Keratinocyte (primary cell): ENCODE data around the gene CLDN6. TPM values are rescaled to one million over a fixed set of nuclear protein-coding genes. Genes with fewer than 3 reads are reported as not detected.

Experiments
- DNase-seq: peaks from one replicate; pipeline ENCODE4 v3.0.0-alpha.2; 2011; ENCODE audit warnings: low read depth, missing footprints, low spot score
- FAIRE-seq: peaks from 2 replicates; lab custom pipeline; 2011; peaks lifted over from hg19 to GRCh38; lab: Jason Lieb, UNC
- H2AFZ ChIP-seq: 2 replicates; pipeline ENCODE4 v1.6.0; 2012; ENCODE audit warnings: low read length, control low read depth, inconsistent platforms; ENCODE audit not compliant: control insufficient read depth
- H3K27ac ChIP-seq: 2 replicates; pipeline ENCODE4 v1.5.1; 2011; ENCODE audit warnings: low read length; ENCODE audit not compliant: control insufficient read depth, insufficient read depth
- H3K27me3 ChIP-seq: 3 replicates; pipeline ENCODE4 v1.6.0; 2011; ENCODE audit warnings: low read length; ENCODE audit not compliant: control insufficient read depth, insufficient read depth; ENCODE audit errors: extremely low read depth
- H3K36me3 ChIP-seq, 2 experiments: 2 replicates in 1 of 2; 3 replicates in 1 of 2; pipeline ENCODE4 v1.5.1; 2011; ENCODE audit warnings: low read length in 2 of 2, mild to moderate bottlenecking in 1 of 2; ENCODE audit not compliant: control insufficient read depth in 2 of 2, insufficient read depth in 2 of 2; ENCODE audit errors: extremely low read depth in 1 of 2
- H3K4me1 ChIP-seq: 3 replicates; pipeline ENCODE4 v1.5.1; 2011; ENCODE audit warnings: low read length; ENCODE audit not compliant: control insufficient read depth, insufficient read depth; ENCODE audit errors: extremely low read depth
- H3K4me2 ChIP-seq: 3 replicates; pipeline ENCODE4 v1.6.0; 2011; ENCODE audit warnings: low read depth, low read length; ENCODE audit not compliant: control insufficient read depth, insufficient read depth; ENCODE audit errors: extremely low read depth
- H3K4me3 ChIP-seq, 3 experiments: fragments of 200-600 bp in 1 of 3; sonication (generic) in 1 of 3; 2 replicates in 2 of 3; 3 replicates in 1 of 3; pipeline ENCODE4 v1.5.1; 2011 to 2016; ENCODE audit warnings: low read length in 3 of 3, mild to moderate bottlenecking in 3 of 3, control low read depth in 2 of 3, inconsistent platforms in 1 of 3, low read depth in 1 of 3, mixed read lengths in 1 of 3, mixed run types in 1 of 3, moderate library complexity in 1 of 3; ENCODE audit not compliant: control insufficient read depth in 2 of 3, insufficient read depth in 2 of 3; ENCODE audit errors: extremely low read depth in 1 of 3
- H3K79me2 ChIP-seq: 2 replicates; pipeline ENCODE4 v1.6.0; 2012; ENCODE audit warnings: low read length; ENCODE audit not compliant: control insufficient read depth, insufficient read depth
- H3K9ac ChIP-seq: 3 replicates; pipeline ENCODE4 v1.6.0; 2011; ENCODE audit warnings: low read length; ENCODE audit not compliant: control insufficient read depth, insufficient read depth; ENCODE audit errors: extremely low read depth
- H3K9me1 ChIP-seq: 3 replicates; pipeline ENCODE4 v1.6.0; 2011; ENCODE audit warnings: low read length; ENCODE audit not compliant: control insufficient read depth, insufficient read depth; ENCODE audit errors: extremely low read depth
- H3K9me3 ChIP-seq: 2 replicates; pipeline ENCODE4 v1.5.1; 2012; ENCODE audit warnings: low read depth, low read length; ENCODE audit not compliant: control insufficient read depth
- H4K20me1 ChIP-seq: 3 replicates; pipeline ENCODE4 v1.6.0; 2011; ENCODE audit warnings: low read length; ENCODE audit not compliant: control insufficient read depth, insufficient read depth; ENCODE audit errors: extremely low read depth
- EZH2 ChIP-seq: IDR thresholded peaks from one replicate; pipeline ENCODE4 v1.6.1; 2012; ENCODE audit warnings: inconsistent platforms, mild to moderate bottlenecking, low read length, moderate library complexity
- dilution Hi-C: fragments of 300-500 bp; cut with MboI; formaldehyde crosslinking; loops from one replicate; pipeline ENCODE4 v1.7.0; 2020; ENCODE audit warnings: low sequenced_read_pairs; ENCODE audit not compliant: extremely low pct_ligation_motif_present
- polyA plus RNA-seq, 5 experiments: library from polyadenylated mRNA; depleted of rRNA in 3 of 5; stranded (reverse) in 3 of 5; stranded (forward) in 1 of 5; unstranded in 1 of 5; fragments of >200 nt; gene quantifications; 1 replicate in 1 of 5; 2 replicates in 3 of 5; 3 replicates in 1 of 5; pipeline versions ENCODE4 v1.2.1 to v1.2.3, GENCODE V29; 2011 to 2012; ENCODE audit warnings: missing spikeins in 2 of 5, low read depth in 1 of 5, low replicate concordance in 1 of 5
- TF ChIP-seq, protein P1 (sequence below), 3 experiments: IDR thresholded peaks in 1 of 3; conservative IDR thresholded peaks in 1 of 3; optimal IDR thresholded peaks in 1 of 3; 2 replicates in 2 of 3; 3 replicates in 1 of 3; pipeline versions ENCODE3 to v1.5.1; 2011; ENCODE audit warnings: low read length in 3 of 3, mild to moderate bottlenecking in 3 of 3, moderate library complexity in 2 of 3, control low read depth in 1 of 3, inconsistent platforms in 1 of 3; ENCODE audit not compliant: insufficient read depth in 2 of 3; ENCODE audit errors: extremely low read depth in 1 of 3

CLDN6 gene
- polyA plus RNA-seq, 1 donor (not counting 4 experiments of a cell fraction or from before 2014, with no cell fraction given), result not detected

DNA sequence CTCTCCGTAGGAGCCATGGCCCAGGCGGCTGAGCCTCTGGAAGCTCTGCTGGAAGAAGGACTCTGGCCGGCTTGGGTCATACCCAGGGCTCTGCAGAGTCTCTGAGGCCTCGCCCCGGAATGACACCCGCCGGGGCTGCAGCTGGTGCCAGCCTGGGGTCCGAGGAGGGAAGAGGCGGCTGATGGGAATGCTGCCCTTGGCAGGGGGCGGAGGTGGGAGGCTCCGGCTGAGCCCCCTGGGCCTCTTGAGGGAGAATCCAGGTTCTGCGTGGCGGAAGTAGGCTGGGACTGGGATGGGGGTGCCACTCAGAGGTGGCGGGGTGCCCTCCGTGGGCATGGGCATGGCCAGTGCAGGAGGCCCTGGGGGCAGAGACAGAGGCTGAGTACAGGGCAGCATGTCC lies 41.3 kb downstream of the CLDN6 start:
- Histone ChIP-seq H3K27ac (no peak overlapping the region), H3K9ac (no peak overlapping the region), H3K4me1 (peaks cover 21% of the 10 kb centered on the region), H3K36me3 (peaks cover 1 to 17% of the 10 kb centered on the region in 2 experiments), H3K4me2 (no peak overlapping the region), H4K20me1 (no peaks in the 10 kb centered on the region), H3K9me3 (no peaks in the 10 kb centered on the region), H3K4me3 (no peak overlapping the region), H3K79me2 (peaks cover 17% of the 10 kb centered on the region), H3K27me3 (no peaks in the 10 kb centered on the region), H3K9me1 (no peaks in the 10 kb centered on the region), H2AFZ (no peak overlapping the region)
- dilution Hi-C loops, result no loop called here
- DNase-seq (no peak), FAIRE-seq (no peak)
- TF ChIP-seq, protein P1, sequence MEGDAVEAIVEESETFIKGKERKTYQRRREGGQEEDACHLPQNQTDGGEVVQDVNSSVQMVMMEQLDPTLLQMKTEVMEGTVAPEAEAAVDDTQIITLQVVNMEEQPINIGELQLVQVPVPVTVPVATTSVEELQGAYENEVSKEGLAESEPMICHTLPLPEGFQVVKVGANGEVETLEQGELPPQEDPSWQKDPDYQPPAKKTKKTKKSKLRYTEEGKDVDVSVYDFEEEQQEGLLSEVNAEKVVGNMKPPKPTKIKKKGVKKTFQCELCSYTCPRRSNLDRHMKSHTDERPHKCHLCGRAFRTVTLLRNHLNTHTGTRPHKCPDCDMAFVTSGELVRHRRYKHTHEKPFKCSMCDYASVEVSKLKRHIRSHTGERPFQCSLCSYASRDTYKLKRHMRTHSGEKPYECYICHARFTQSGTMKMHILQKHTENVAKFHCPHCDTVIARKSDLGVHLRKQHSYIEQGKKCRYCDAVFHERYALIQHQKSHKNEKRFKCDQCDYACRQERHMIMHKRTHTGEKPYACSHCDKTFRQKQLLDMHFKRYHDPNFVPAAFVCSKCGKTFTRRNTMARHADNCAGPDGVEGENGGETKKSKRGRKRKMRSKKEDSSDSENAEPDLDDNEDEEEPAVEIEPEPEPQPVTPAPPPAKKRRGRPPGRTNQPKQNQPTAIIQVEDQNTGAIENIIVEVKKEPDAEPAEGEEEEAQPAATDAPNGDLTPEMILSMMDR (optimal IDR thresholded peaks at IDR 0.05 in 1 of 3, IDR thresholded peaks at IDR 0.05 in 1 of 3, conservative IDR thresholded peaks at IDR 0.05 in 1 of 3; ENCODE audit: extremely low read depth in 1 of 3, insufficient read depth in 2 of 3, low read length in 3 of 3), result no peak
- no peak for TF ChIP-seq EZH2

DNA sequence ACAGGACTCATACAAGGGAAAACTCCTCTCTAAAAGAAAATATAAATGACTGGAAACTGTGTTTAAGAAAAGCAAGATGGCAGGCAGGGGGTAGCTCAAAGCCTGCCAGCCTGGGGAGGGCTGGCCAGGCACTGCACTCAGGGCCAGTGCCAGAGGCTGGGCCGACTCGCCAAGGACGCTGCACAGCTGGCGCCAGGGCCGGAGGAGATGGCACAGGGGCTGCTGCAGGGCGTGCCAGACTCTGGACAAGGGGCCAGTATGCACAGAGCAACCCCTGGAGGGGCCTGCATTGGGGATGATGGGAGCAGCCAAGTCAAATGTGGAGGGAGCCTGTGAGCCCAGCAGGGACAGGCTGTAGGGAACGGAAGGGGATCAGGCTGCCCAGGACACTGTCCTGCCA lies 41.8 kb downstream of the CLDN6 start:
- no peaks in the 10 kb centered on the region for H3K9me1 ChIP-seq
- no peak for TF ChIP-seq EZH2
- TF ChIP-seq, protein P1 (optimal IDR thresholded peaks at IDR 0.05 in 1 of 3, IDR thresholded peaks at IDR 0.05 in 1 of 3, conservative IDR thresholded peaks at IDR 0.05 in 1 of 3; ENCODE audit: extremely low read depth in 1 of 3, insufficient read depth in 2 of 3, low read length in 3 of 3), result no peak
- no peak overlapping the region for H3K4me2 ChIP-seq
- H3K27ac ChIP-seq, result no peak overlapping the region
- no peak overlapping the region for H3K4me3 ChIP-seq
- peaks cover 18% of the 10 kb centered on the region for H3K79me2 ChIP-seq
- H4K20me1 ChIP-seq, result peaks cover 1% of the 10 kb centered on the region
- dilution Hi-C loops, result no loop called here
- H3K36me3 ChIP-seq, result peaks cover 1 to 17% of the 10 kb centered on the region in 2 experiments
- H3K9ac ChIP-seq, result no peak overlapping the region
- DNase-seq, result no peak
- no peaks in the 10 kb centered on the region for H3K9me3 ChIP-seq
- H2AFZ ChIP-seq, result no peak overlapping the region
- H3K4me1 ChIP-seq, result peaks cover 18% of the 10 kb centered on the region
- FAIRE-seq, result no peak
- H3K27me3 ChIP-seq, result no peaks in the 10 kb centered on the region
